CD4-positive, alpha-beta T cell treated with Interleukin-12 subunit alpha and Interleukin-12 subunit beta, for 1 hour (primary cell): Measurements from ENCODE around the gene PXDC1.
"Not testable (repeated sequence)": the region's sequence is repeated elsewhere in the genome, so short reads cannot be mapped to it uniquely, and the experiment has no call there.

Experiments
- DNase-seq: peaks from one replicate; pipeline ENCODE4 v3.0.0-alpha.2; 2020

PXDC1 gene

GRCh38 chr6:3707751-3708412 is 43.6 kb downstream of the PXDC1 start:
- no peak for DNase-seq

- DNase-seq: no peak
These were observed 44.5 kb downstream of the PXDC1 start for GRCh38 chr6:3707024-3707423.

- no peak for DNase-seq
These were observed 45.0 kb downstream of the PXDC1 start for GRCh38 chr6:3706547-3706946.

DNA sequence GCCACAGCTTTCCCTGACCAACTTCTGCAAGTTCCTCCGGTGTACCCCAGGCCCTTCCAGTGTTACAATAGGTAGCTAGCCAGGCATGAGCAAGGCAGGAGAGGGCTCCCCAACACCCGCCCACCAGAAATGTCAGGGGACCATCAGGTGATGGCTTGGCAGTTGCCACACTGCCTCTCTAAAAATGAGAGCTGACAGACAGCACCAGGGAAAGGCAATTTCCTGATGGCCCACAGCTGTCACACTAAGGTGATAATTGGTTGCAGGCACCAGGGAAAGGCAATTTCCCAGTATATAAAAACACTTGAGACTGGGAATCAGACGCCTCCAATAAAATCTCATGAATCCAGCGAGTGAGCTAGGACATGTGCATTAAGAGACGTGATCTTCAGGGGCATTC is 49.9 kb downstream of the PXDC1 start:
- no peak for DNase-seq

DNA sequence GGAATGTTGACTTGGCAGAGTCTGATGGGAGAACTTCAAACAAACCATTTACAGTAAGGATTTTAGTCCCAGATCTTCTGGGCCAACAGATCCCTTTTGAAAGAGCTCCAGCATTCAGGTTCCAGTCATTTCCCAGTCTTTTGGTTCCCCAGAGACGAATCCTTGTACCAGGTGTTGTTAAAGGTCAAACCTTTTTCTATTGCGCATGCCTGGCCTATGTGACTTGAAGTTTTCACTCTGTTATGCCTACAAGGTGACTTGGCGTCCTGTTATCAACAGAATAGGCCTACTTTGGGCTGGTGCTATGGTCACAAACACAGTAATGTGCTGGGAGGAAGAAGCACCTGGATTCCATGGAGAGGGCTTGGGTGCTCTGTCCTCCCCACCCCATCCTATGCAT is 52.3 kb downstream of the PXDC1 start:
- DNase-seq: no peak

DNA sequence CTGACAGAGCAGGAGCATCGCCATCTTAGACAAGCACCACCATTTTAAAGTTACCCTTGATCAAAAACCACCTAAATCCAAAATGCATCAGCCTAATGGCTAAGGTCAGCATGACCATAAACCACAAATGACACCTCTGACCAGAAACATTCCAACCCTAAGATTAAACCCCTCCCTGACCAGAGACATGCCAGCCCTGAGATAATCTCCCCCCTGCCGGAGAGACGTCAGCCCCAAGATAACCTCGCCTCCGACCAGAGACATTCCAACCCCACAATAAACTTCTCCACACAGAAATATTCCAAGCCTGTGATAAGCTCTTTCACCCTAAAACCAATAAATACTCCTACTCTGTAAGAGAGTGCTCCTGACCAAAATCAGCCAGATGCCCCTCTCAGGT is 53.5 kb downstream of the PXDC1 start:
- DNase-seq: no peak

DNA sequence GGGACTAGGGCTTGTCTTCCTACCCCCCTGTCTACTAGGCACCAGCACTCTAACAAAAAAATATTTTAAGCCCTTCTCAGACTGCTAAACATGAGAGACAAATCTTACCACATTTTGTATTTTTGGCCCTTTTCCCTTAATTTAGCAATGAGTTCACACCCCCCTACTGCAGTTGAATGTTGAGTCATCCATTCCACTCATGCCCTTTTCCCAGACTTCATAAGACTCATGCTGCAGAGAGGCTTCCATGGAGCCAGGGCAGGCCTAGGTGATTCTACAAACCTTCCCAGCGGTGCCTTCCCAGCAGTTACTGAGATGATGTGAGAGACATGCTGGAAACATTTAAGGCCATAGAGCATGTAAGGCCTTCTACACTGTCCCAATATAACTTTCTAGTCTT is 53.9 kb downstream of the PXDC1 start:
- no peak for DNase-seq

GRCh38 chr6:3696525-3697088 is 54.9 kb downstream of the PXDC1 start:
- no peak for DNase-seq

DNA sequence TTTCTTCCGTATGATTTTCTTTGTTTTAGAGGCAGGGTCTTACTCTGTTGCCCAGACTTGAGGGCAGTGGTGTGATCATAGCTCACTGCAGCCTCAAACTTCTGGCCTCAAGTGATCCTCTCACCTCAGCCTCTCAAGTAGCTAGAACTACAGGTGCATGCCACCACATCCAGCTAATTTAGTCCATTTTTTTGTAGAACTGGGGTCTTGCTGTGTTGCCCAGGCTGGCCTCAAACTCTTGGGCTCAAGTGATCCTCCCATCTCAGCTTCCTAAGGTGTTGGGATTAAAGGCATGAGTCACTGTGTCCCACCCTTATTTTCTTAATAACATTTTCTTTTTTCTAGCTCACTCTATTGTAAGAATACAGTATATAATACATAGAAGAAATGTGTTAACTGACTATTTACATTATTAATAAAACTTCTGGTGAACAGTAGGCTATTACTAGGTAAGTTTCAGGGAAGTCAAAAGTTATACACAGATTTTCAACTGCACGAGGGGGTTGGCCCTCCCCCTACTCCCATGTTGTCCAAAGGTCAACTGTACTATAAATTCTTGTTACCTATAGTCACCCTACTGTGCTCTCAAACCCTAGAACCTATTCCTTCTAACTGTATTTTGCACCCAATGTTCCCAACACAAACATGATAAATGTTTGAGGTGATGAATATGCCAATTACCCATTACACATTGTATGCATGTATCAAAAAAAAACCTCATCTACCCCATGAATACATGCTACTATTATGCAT is 56.3 kb downstream of the PXDC1 start:
- no peak for DNase-seq

DNA sequence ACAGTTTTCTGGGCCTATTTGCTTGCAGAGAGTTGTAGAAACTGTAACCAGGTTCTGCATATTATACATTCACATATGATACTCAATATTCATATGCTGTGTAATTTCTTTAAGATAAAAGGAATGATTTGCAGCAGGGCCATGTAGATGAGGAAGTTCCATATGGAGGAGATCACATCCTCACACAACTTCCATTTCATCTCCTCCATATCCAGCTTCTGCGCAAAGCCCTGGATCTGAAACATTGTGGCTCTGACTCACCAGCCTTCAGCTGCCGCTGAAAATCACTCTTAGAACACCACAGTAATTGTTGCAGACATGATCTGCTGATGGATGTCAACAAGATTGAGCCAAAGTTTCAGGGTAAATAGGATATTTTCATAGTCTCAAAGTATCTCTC is 57.7 kb downstream of the PXDC1 start:
- DNase-seq: no peak

- no peak for DNase-seq
These were observed 61.0 kb downstream of the PXDC1 start for GRCh38 chr6:3690506-3690905.

- no peak for DNase-seq
These were observed 63.7 kb downstream of the PXDC1 start for GRCh38 chr6:3687847-3688246.

- no peak for DNase-seq
These were observed 68.2 kb downstream of the PXDC1 start for GRCh38 chr6:3683331-3683730.

GRCh38 chr6:3678946-3679345 is 72.6 kb downstream of the PXDC1 start:
- DNase-seq: no peak

DNA sequence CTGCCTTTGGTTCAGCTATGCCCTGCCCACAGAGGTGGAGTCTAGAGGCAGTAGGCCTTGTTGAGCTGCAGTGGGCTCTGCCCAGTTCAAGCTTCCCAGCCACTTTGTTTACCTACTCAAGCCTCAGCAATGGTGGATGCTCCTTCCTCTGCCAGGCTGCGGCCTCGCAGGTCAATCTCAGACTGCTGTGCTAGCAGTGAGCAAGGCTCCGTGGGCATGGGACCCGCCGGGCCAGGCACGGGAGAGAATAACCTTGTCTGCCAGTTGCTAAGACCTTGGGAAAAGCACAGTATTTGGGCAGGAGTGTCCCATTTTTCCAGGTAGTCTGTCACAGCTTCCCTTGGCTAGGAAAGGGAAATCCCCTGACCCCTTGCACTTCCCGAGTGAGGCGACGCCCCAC is 73.8 kb downstream of the PXDC1 start:
- not testable (repeated sequence) for DNase-seq

DNA sequence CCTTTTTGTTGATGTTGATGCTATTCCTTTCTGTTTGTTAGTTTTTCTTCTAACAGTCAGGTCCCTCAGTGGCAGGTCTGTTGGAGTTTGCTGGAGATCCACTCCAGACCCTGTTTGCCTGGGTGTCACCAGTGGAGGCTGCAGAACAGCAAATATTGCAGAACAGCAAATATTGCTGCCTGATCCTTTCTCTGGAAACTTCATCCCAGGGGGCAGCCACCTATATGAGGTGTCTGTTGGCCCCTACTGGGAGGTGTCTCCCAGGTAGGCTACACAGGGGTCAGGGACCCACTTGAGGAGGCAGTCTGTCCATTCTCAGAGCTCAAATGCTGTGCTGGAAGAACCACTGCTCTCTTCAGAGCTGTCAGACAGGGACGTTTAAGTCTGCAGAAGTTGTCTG is 74.2 kb downstream of the PXDC1 start:
- not testable (repeated sequence) for DNase-seq
